Cardiac fibroblast (primary cell): Measurements from ENCODE around the gene ADGRA1.

Experiments used
- DNase-seq, 2 donors: peaks; one replicate each; pipeline versions ENCODE4 v3.0.0 to v3.0.0-alpha.2; 2010; ENCODE audit warnings: low read depth in 2 of 2
- H3K4me3 ChIP-seq, 2 donors: replicated peaks in 1 of 2; 1 replicate in 1 of 2; 2 replicates in 1 of 2; pipeline ENCODE4 v1.5.1; 2011; ENCODE audit warnings: low read depth in 2 of 2, low read length in 2 of 2, mild to moderate bottlenecking in 2 of 2, moderate library complexity in 1 of 2
- CTCF ChIP-seq: IDR thresholded peaks from one replicate; pipeline ENCODE4 v1.5.1; 2011; ENCODE audit warnings: low read depth, mild to moderate bottlenecking, low read length, inconsistent platforms

ADGRA1 gene

GRCh38 chr10:133081636-133082035, 6.1 kb upstream of the ADGRA1 start:
- DNase-seq: no peak
- no peak overlapping the region for H3K4me3 ChIP-seq
- no peak for TF ChIP-seq CTCF

DNA sequence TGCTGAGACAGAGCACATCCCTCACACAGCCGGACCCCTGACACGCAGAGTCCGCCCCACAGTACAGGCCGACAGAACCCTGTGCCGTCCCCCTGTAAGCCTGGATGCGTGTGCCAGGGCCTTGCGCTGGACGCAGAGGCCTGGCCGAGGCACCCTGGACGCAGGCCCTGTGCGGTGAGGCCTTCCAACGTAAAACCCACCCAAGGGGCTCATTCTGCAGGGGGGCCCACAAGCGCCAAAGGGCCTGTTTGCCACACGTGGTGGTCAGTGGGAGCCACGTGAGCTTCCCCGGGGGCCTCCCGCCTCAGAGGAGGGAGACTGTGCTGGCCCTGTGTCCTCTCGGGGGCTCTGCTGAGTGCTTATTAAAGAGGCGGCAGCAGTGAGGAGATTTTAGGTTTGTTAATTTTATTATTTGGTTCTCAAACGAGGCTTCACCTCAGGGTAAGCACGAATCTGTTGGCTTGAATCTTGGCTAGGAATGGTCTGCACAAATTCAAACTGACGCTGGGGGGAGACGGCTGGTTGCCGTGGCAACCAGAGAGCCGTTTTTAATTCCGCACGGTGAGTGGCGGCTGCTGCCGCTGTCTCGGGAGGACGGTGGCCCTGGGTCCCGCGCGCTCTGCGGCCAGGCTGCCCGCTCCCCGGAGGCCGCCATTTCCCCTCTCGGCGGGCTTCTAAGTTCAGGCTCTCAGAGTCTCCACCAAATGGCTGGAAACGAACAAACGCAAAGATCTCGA, 4.9 kb upstream of the ADGRA1 start:
- no peak for DNase-seq
- H3K4me3 ChIP-seq: no peak overlapping the region
- TF ChIP-seq CTCF: no peak

GRCh38 chr10:133083422-133084100, 4.2 kb upstream of the ADGRA1 start:
- no peak for TF ChIP-seq CTCF
- no peak for DNase-seq
- no peak overlapping the region for H3K4me3 ChIP-seq

- DNase-seq: no peak
- H3K4me3 ChIP-seq: no peak overlapping the region
- no peak for TF ChIP-seq CTCF
Observed at GRCh38 chr10:133084491-133084890, 3.2 kb upstream of the ADGRA1 start.

DNA sequence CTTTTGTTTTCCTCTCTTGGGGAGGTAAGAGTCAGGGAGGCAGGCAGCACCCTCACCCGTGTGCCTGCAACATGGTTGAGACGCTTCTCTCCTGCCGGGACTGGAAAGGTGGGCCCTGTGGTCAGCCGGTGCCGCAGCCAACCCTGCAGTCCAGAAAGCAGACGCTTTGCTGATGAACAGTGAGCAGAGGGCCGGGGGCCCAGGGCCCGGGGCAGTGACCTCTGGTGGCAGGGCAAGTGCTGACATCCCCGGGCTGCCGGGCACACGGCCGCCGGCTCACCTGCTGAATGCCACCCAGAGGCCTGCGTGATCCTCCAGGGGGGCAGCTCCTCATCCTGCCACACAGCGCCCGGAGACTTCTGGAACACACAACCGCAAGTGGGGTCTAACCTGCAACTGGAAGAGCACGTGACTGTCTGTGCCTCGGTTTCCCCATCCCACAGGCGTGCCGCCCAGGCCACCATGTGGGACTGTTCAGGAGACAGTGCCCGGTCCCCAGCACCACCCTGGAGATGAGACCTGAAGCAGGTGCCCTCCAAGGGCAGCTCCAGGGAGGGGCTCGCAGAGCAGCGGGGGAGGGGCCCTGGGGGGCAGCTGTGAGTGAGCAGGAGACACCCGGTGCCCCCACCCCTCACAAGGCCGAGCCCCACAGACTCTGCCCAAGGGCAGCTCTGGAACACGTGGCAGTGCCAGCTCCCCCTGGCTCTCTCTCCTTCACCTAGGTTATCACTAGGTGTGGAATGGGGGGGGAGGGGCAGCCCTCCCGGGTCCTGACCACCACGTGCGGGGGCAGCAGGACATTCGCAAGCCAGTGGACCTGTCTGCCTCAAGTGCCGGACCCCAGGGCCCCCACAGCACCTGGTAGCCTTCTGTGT, 2.2 kb upstream of the ADGRA1 start:
- no peak overlapping the region for H3K4me3 ChIP-seq
- no peak for TF ChIP-seq CTCF
- no peak for DNase-seq

- DNase-seq: no peak
- H3K4me3 ChIP-seq: no peak overlapping the region
- no peak for TF ChIP-seq CTCF
Observed at GRCh38 chr10:133086247-133086646, 1.5 kb upstream of the ADGRA1 start.
